ENCODE measurements around the gene CYB5R4.

GRCh38 chr6:83815631-83816272 lies 43.7 kb upstream of the CYB5R4 start:
- TF ChIP-seq, protein P1, sequence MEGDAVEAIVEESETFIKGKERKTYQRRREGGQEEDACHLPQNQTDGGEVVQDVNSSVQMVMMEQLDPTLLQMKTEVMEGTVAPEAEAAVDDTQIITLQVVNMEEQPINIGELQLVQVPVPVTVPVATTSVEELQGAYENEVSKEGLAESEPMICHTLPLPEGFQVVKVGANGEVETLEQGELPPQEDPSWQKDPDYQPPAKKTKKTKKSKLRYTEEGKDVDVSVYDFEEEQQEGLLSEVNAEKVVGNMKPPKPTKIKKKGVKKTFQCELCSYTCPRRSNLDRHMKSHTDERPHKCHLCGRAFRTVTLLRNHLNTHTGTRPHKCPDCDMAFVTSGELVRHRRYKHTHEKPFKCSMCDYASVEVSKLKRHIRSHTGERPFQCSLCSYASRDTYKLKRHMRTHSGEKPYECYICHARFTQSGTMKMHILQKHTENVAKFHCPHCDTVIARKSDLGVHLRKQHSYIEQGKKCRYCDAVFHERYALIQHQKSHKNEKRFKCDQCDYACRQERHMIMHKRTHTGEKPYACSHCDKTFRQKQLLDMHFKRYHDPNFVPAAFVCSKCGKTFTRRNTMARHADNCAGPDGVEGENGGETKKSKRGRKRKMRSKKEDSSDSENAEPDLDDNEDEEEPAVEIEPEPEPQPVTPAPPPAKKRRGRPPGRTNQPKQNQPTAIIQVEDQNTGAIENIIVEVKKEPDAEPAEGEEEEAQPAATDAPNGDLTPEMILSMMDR (IDR thresholded peaks at IDR 0.05) = no peak
- TF ChIP-seq POLR2AphosphoS5 (IDR thresholded peaks at IDR 0.05) = no peak
- no peak for TF ChIP-seq POLR2A (IDR thresholded peaks at IDR 0.05)
